Endothelial cell of umbilical vein (primary cell): ENCODE results near the gene WDR74. TPM values are rescaled to one million over a fixed set of nuclear protein-coding genes. Genes with fewer than 3 reads are reported as not detected.

Experiments used
- BruUV-seq: library from RNA; stranded (reverse); fragments of 400-500 nt; replicated peaks from 2 replicates; lab custom pipeline; 2021; lab: Mats Ljungman, UMichigan
- CTCF ChIA-PET: fragments of 300-600, 350-600 bp; sonication (Branson Sonifier 250); formaldehyde crosslinking; loops from one replicate; lab custom pipeline; 2021; ENCODE audit warnings: antibody characterized with exemption, inconsistent platforms; lab: Charles Lee
- POLR2A ChIA-PET: fragments of 300-600, 350-600 bp; sonication (Branson Sonifier 250); formaldehyde crosslinking; loops from one replicate; lab custom pipeline; 2021; ENCODE audit warnings: antibody characterized with exemption, inconsistent platforms; lab: Charles Lee
- DNase-seq: peaks from one replicate; pipeline ENCODE4 v3.0.0-alpha.2; 2011; ENCODE audit warnings: low read depth, low spot score
- FAIRE-seq: peaks from 2 replicates; lab custom pipeline; 2011; peaks lifted over from hg19 to GRCh38; lab: Jason Lieb, UNC
- H2AFZ ChIP-seq: 2 replicates; pipeline ENCODE4 v1.6.0; 2012; ENCODE audit warnings: low read depth, low read length, control low read depth, inconsistent platforms
- H3K27ac ChIP-seq: 2 replicates; pipeline ENCODE4 v1.5.1; 2011; ENCODE audit warnings: low read depth, mild to moderate bottlenecking, control low read depth, low read length, moderate library complexity; ENCODE audit not compliant: insufficient read depth
- H3K27me3 ChIP-seq, 2 experiments: 2 replicates each; pipeline versions ENCODE4 v1.6.0 to v1.6.1; 2011; ENCODE audit warnings: low read length in 2 of 2, mixed read lengths in 1 of 2; ENCODE audit not compliant: control insufficient read depth in 2 of 2, insufficient read depth in 2 of 2
- H3K36me3 ChIP-seq, 2 experiments: 2 replicates in 1 of 2; 3 replicates in 1 of 2; pipeline ENCODE4 v1.5.1; 2011; ENCODE audit warnings: low read length in 2 of 2, mild to moderate bottlenecking in 1 of 2, moderate library complexity in 1 of 2; ENCODE audit not compliant: control insufficient read depth in 2 of 2, insufficient read depth in 2 of 2; ENCODE audit errors: extremely low read depth in 1 of 2
- H3K4me1 ChIP-seq: 3 replicates; pipeline ENCODE4 v1.5.1; 2011; ENCODE audit warnings: mild to moderate bottlenecking, low read length; ENCODE audit not compliant: control insufficient read depth, insufficient read depth; ENCODE audit errors: extremely low read depth
- H3K4me2 ChIP-seq: 2 replicates; pipeline ENCODE4 v1.6.1; 2011; ENCODE audit warnings: low read length, control low read depth, mixed read lengths; ENCODE audit not compliant: insufficient read depth
- H3K4me3 ChIP-seq, 3 experiments: fragments of 200-600 bp in 1 of 3; sonication (generic), shearing (Covaris generic) in 1 of 3; replicated peaks in 1 of 3; 2 replicates each; pipeline ENCODE4 v1.5.1; 2011 to 2016; ENCODE audit warnings: control low read depth in 3 of 3, low read length in 3 of 3, mild to moderate bottlenecking in 2 of 3, inconsistent platforms in 1 of 3, low read depth in 1 of 3, moderate library complexity in 1 of 3; ENCODE audit not compliant: insufficient read depth in 1 of 3
- H3K79me2 ChIP-seq: 2 replicates; pipeline ENCODE4 v1.6.0; 2012; ENCODE audit warnings: low read length, inconsistent platforms; ENCODE audit not compliant: control insufficient read depth, insufficient read depth
- H3K9ac ChIP-seq: replicated peaks from 2 replicates; pipeline ENCODE3; 2011; ENCODE audit warnings: low read length, control low read depth; ENCODE audit not compliant: insufficient read depth; ENCODE audit errors: extremely low read depth
- H3K9me1 ChIP-seq: replicated peaks from 3 replicates; pipeline ENCODE4 v1.6.0; 2011; ENCODE audit warnings: mild to moderate bottlenecking, low read length; ENCODE audit not compliant: control insufficient read depth, insufficient read depth; ENCODE audit errors: extremely low read depth
- H3K9me3 ChIP-seq: replicated peaks from 2 replicates; pipeline ENCODE4 v1.5.1; 2012; ENCODE audit warnings: low read length, inconsistent platforms; ENCODE audit not compliant: control insufficient read depth, insufficient read depth
- H4K20me1 ChIP-seq: replicated peaks from 2 replicates; pipeline ENCODE3; 2011; ENCODE audit warnings: mild to moderate bottlenecking, low read length; ENCODE audit not compliant: control insufficient read depth, insufficient read depth; ENCODE audit errors: extremely low read depth
- CTCF ChIP-seq, 2 donors: IDR thresholded peaks; 1 replicate in 1 of 2; 2 replicates in 1 of 2; pipeline ENCODE4 v1.5.1; 2011; ENCODE audit warnings: low read length in 2 of 2, mild to moderate bottlenecking in 2 of 2, moderate library complexity in 2 of 2, control low read depth in 1 of 2, inconsistent platforms in 1 of 2, low read depth in 1 of 2; ENCODE audit not compliant: insufficient read depth in 1 of 2; ENCODE audit errors: extremely low read depth in 1 of 2
- EZH2 ChIP-seq: IDR thresholded peaks from 2 replicates; pipeline ENCODE4 v1.6.1; 2012; ENCODE audit warnings: borderline replicate concordance, low read depth, mild to moderate bottlenecking, moderate library complexity, low read length, inconsistent platforms; ENCODE audit not compliant: severe bottlenecking
- FOS ChIP-seq: IDR thresholded peaks from 2 replicates; pipeline ENCODE4 v1.6.1; 2011; ENCODE audit warnings: mild to moderate bottlenecking, low read length, moderate library complexity, borderline replicate concordance; ENCODE audit not compliant: insufficient read depth
- GATA2 ChIP-seq: IDR thresholded peaks from 2 replicates; pipeline ENCODE4 v1.7.0; 2011; ENCODE audit warnings: low read depth, mild to moderate bottlenecking, moderate library complexity, mixed read lengths, low read length; ENCODE audit not compliant: insufficient read length, insufficient read depth
- JUN ChIP-seq: IDR thresholded peaks from 2 replicates; pipeline ENCODE4 v1.6.1; 2011; ENCODE audit warnings: borderline replicate concordance, low read depth; ENCODE audit not compliant: insufficient read length, insufficient read depth
- MYC ChIP-seq: IDR thresholded peaks from one replicate; pipeline ENCODE4 v1.6.1; 2011; ENCODE audit warnings: mild to moderate bottlenecking, low read depth, low read length
- POLR2A ChIP-seq: IDR thresholded peaks from 2 replicates; pipeline ENCODE4 v1.6.1; 2012; ENCODE audit warnings: low read depth, mild to moderate bottlenecking, control low read depth, low read length
- POLR2AphosphoS5 ChIP-seq: IDR thresholded peaks from 2 replicates; pipeline ENCODE4 v1.6.1; 2012; ENCODE audit warnings: low read depth, mild to moderate bottlenecking, control low read depth, low read length, moderate library complexity; ENCODE audit not compliant: insufficient read depth
- dilution Hi-C: fragments of 300-500 bp; cut with MboI; formaldehyde crosslinking; loops from one replicate; pipeline ENCODE4 v1.15.0; 2019; ENCODE audit warnings: low sequenced_read_pairs; ENCODE audit not compliant: extremely low pct_ligation_motif_present
- intact Hi-C: fragments of 100-400 bp; cut with micrococcal nuclease; formaldehyde crosslinking; loops from one replicate; pipeline ENCODE4 v1.10.0; 2022
- polyA plus RNA-seq, 4 experiments: library from polyadenylated mRNA; depleted of rRNA in 3 of 4; stranded (reverse) in 3 of 4; unstranded in 1 of 4; fragments of >200 nt; gene quantifications; 2 replicates each; pipeline versions ENCODE4 v1.2.1 to v1.2.3, GENCODE V29; 2011 to 2012; ENCODE audit warnings: missing spikeins in 1 of 4
- total RNA-seq: library from RNA; stranded (reverse); gene quantifications from 2 replicates; pipeline ENCODE4 v1.2.3, GENCODE V29; 2021
- TF ChIP-seq, protein P1 (sequence below): IDR thresholded peaks from 2 replicates; pipeline ENCODE4 v1.6.1; 2011; ENCODE audit not compliant: insufficient read depth, insufficient read length

Gene WDR74
- total and polyA plus RNA-seq, 2 donors (not counting 3 experiments of a cell fraction or from before 2014, with no cell fraction given): 44.7 to 51.7 TPM

- POLR2A ChIA-PET: interaction anchor here (0.6 to 3.5 kb wide), 4 partner anchors 16 to 34 kb away, joined by 3 to 20 read pairs (median 6); partner anchors contain the start of genes SLC3A2 and STX5
- intact Hi-C loops (no loop called here), dilution Hi-C loops (no loop called here)
- Histone ChIP-seq H3K27ac (no peak overlapping the region), H3K9me1 (no peaks in the 10 kb centered on the region), H3K4me1 (no peaks in the 10 kb centered on the region), H4K20me1 (no peaks in the 10 kb centered on the region), H3K79me2 (peaks cover 33% of the 10 kb centered on the region), H3K27me3 (no peaks in the 10 kb centered on the region), H2AFZ (no peak overlapping the region), H3K9me3 (no peaks in the 10 kb centered on the region), H3K4me3 (no peak overlapping the region), H3K4me2 (no peak overlapping the region), H3K9ac (no peak overlapping the region), H3K36me3 (no peaks in the 10 kb centered on the region)
- TF ChIP-seq POLR2AphosphoS5 (no peak), FOS (no peak), MYC (no peak), POLR2A (no peak), EZH2 (no peak), GATA2 (no peak), CTCF (IDR thresholded peaks at IDR 0.05; ENCODE audit: extremely low read depth in 1 of 2, insufficient read depth in 1 of 2, low read depth in 1 of 2, low read length in 2 of 2) (no peak), JUN (no peak)
- TF ChIP-seq, protein P1, sequence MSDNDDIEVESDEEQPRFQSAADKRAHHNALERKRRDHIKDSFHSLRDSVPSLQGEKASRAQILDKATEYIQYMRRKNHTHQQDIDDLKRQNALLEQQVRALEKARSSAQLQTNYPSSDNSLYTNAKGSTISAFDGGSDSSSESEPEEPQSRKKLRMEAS: no peak
- no TSS peak for BruUV-seq
- CTCF ChIA-PET: interaction anchor here (1.1 to 7.2 kb wide), 4 partner anchors 10 to 79 kb away, joined by 4 to 105 read pairs (median 8); partner anchors contain the start of gene TMEM179B
- FAIRE-seq (no peak), DNase-seq (no peak)
These were observed 26.2 kb upstream of the WDR74 start for GRCh38 chr11:62865635-62866034.
